Esophagus squamous epithelium (tissue), 4 donors: ENCODE measurements around the gene MAPRE3.

Source experiments
- POLR2A ChIP-seq, 4 donors: fragments of 450-650 bp; IDR thresholded peaks; one replicate each; pipeline ENCODE4 v1.6.1; 2017; ENCODE audit warnings: antibody characterized with exemption in 4 of 4, mild to moderate bottlenecking in 4 of 4, moderate library complexity in 3 of 4
- TF ChIP-seq, protein P1 (sequence below), 6 experiments: fragments of 450-650 bp in 4 of 6; fragments of 200-600 bp in 2 of 6; sonication (generic) in 2 of 6; IDR thresholded peaks; one replicate each; pipeline ENCODE4 v1.5.1; 2016 to 2019; ENCODE audit warnings: antibody characterized with exemption in 6 of 6, mild to moderate bottlenecking in 4 of 6, moderate library complexity in 4 of 6

- TF ChIP-seq, protein P1, sequence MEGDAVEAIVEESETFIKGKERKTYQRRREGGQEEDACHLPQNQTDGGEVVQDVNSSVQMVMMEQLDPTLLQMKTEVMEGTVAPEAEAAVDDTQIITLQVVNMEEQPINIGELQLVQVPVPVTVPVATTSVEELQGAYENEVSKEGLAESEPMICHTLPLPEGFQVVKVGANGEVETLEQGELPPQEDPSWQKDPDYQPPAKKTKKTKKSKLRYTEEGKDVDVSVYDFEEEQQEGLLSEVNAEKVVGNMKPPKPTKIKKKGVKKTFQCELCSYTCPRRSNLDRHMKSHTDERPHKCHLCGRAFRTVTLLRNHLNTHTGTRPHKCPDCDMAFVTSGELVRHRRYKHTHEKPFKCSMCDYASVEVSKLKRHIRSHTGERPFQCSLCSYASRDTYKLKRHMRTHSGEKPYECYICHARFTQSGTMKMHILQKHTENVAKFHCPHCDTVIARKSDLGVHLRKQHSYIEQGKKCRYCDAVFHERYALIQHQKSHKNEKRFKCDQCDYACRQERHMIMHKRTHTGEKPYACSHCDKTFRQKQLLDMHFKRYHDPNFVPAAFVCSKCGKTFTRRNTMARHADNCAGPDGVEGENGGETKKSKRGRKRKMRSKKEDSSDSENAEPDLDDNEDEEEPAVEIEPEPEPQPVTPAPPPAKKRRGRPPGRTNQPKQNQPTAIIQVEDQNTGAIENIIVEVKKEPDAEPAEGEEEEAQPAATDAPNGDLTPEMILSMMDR (IDR thresholded peaks at IDR 0.05): no peak
- TF ChIP-seq POLR2A (IDR thresholded peaks at IDR 0.05): no peak
Measured at GRCh38 chr2:26938399-26939118, 31.9 kb upstream of the MAPRE3 start.
